ENCODE measurements around the gene PIK3C2G.

The PIK3C2G gene

GRCh38 chr12:18422871-18423270 lies 161.6 kb downstream of the PIK3C2G start:
- no peaks in the 10 kb centered on the region for H3K4me1 ChIP-seq (ENCODE audit: control insufficient read depth in 1 of 2, insufficient read depth in 1 of 2, low read depth in 1 of 2, low read length in 1 of 2)
- H3K9me3 ChIP-seq = no peaks in the 10 kb centered on the region
- no peaks in the 10 kb centered on the region for H3K27me3 ChIP-seq
- no peak overlapping the region for H3K4me3 ChIP-seq (ENCODE audit: low read depth in 1 of 2, low read length in 1 of 2)
- no peak for TF ChIP-seq CTCF (IDR thresholded peaks at IDR 0.05)
- H3K27ac ChIP-seq = no peak overlapping the region
- H3K36me3 ChIP-seq = no peaks in the 10 kb centered on the region

GRCh38 chr12:18424857-18425256 lies 163.5 kb downstream of the PIK3C2G start:
- Histone ChIP-seq H3K4me1 (ENCODE audit: control insufficient read depth in 1 of 2, insufficient read depth in 1 of 2, low read depth in 1 of 2, low read length in 1 of 2) (no peaks in the 10 kb centered on the region), H3K9me3 (no peaks in the 10 kb centered on the region), H3K36me3 (no peaks in the 10 kb centered on the region), H3K27ac (no peak overlapping the region), H3K27me3 (no peaks in the 10 kb centered on the region), H3K4me3 (ENCODE audit: low read depth in 1 of 2, low read length in 1 of 2) (no peak overlapping the region)
- no peak for TF ChIP-seq CTCF (IDR thresholded peaks at IDR 0.05)

GRCh38 chr12:18427520-18427919 lies 166.2 kb downstream of the PIK3C2G start:
- no peaks in the 10 kb centered on the region for H3K4me1 ChIP-seq (ENCODE audit: control insufficient read depth in 1 of 2, insufficient read depth in 1 of 2, low read depth in 1 of 2, low read length in 1 of 2)
- no peaks in the 10 kb centered on the region for H3K27me3 ChIP-seq
- no peaks in the 10 kb centered on the region for H3K36me3 ChIP-seq
- no peak for TF ChIP-seq CTCF (IDR thresholded peaks at IDR 0.05)
- no peak overlapping the region for H3K27ac ChIP-seq
- no peak overlapping the region for H3K4me3 ChIP-seq (ENCODE audit: low read depth in 1 of 2, low read length in 1 of 2)
- H3K9me3 ChIP-seq = no peaks in the 10 kb centered on the region

- TF ChIP-seq CTCF (IDR thresholded peaks at IDR 0.05) = no peak
- Histone ChIP-seq H3K36me3 (no peaks in the 10 kb centered on the region), H3K4me1 (ENCODE audit: control insufficient read depth in 1 of 2, insufficient read depth in 1 of 2, low read depth in 1 of 2, low read length in 1 of 2) (no peaks in the 10 kb centered on the region), H3K27me3 (no peaks in the 10 kb centered on the region), H3K9me3 (no peaks in the 10 kb centered on the region), H3K27ac (no peak overlapping the region), H3K4me3 (ENCODE audit: low read depth in 1 of 2, low read length in 1 of 2) (no peak overlapping the region)
These were observed 167.1 kb downstream of the PIK3C2G start for GRCh38 chr12:18428416-18428815.

GRCh38 chr12:18429366-18429765 lies 168.0 kb downstream of the PIK3C2G start:
- H3K27me3 ChIP-seq = no peaks in the 10 kb centered on the region
- no peaks in the 10 kb centered on the region for H3K4me1 ChIP-seq (ENCODE audit: control insufficient read depth in 1 of 2, insufficient read depth in 1 of 2, low read depth in 1 of 2, low read length in 1 of 2)
- no peaks in the 10 kb centered on the region for H3K36me3 ChIP-seq
- no peak overlapping the region for H3K27ac ChIP-seq
- H3K4me3 ChIP-seq (ENCODE audit: low read depth in 1 of 2, low read length in 1 of 2) = no peak overlapping the region
- H3K9me3 ChIP-seq = no peaks in the 10 kb centered on the region
- no peak for TF ChIP-seq CTCF (IDR thresholded peaks at IDR 0.05)
